Stimulated activated CD4-positive, alpha-beta T cell treated with anti-CD3 and anti-CD28 coated beads, Interleukin-1b, Interleukin-23, amount 100 ng/mL, for 48 hours (primary cell): ENCODE measurements around the gene APOBEC3C.
"Not testable (repeated sequence)": the region's sequence is repeated elsewhere in the genome, so short reads cannot be mapped to it uniquely, and the experiment has no call there.

Experiments used
- DNase-seq: peaks from one replicate; pipeline ENCODE4 v3.0.0-alpha.2; 2020

Gene APOBEC3C

GRCh38 chr22:39013942-39014722 is at the start of gene APOBEC3C:
Gene APOBEC3C, plus strand, starts transcription at chr22:39014257. Its CDS starts 106 bp downstream, at chr22:39014363.
- peak; percentile 85 for DNase-seq

- no peak for DNase-seq
Observed at GRCh38 chr22:38964306-38964705, 49.8 kb upstream of the APOBEC3C start.

- no peak for DNase-seq
Observed at GRCh38 chr22:38964989-38965388, 49.1 kb upstream of the APOBEC3C start.

- DNase-seq: no peak
Observed at GRCh38 chr22:38965614-38966379, 48.3 kb upstream of the APOBEC3C start.

GRCh38 chr22:38966380-38966702 is 47.7 kb upstream of the APOBEC3C start:
- DNase-seq: no peak

- no peak for DNase-seq
Observed at GRCh38 chr22:38966942-38967341, 47.1 kb upstream of the APOBEC3C start.

GRCh38 chr22:38967451-38968450 is 46.3 kb upstream of the APOBEC3C start:
- no peak for DNase-seq

- no peak for DNase-seq
Observed at GRCh38 chr22:38968801-38969200, 45.3 kb upstream of the APOBEC3C start.

GRCh38 chr22:38970551-38970950 is 43.5 kb upstream of the APOBEC3C start:
- DNase-seq: no peak

GRCh38 chr22:38971202-38971601 is 42.9 kb upstream of the APOBEC3C start:
- no peak for DNase-seq

- DNase-seq: no peak
Observed at GRCh38 chr22:38971791-38972190, 42.3 kb upstream of the APOBEC3C start.

- no peak for DNase-seq
Observed at GRCh38 chr22:38972558-38972957, 41.5 kb upstream of the APOBEC3C start.

GRCh38 chr22:38973289-38974169 is 40.5 kb upstream of the APOBEC3C start:
- DNase-seq: peak; percentile 41

- no peak for DNase-seq
Observed at GRCh38 chr22:38974170-38974825, 39.8 kb upstream of the APOBEC3C start.

- DNase-seq: no peak
Observed at GRCh38 chr22:38974826-38975175, 39.3 kb upstream of the APOBEC3C start.

GRCh38 chr22:38977289-38977688 is 36.8 kb upstream of the APOBEC3C start:
- not testable (repeated sequence) for DNase-seq

GRCh38 chr22:38980587-38980986 is 33.5 kb upstream of the APOBEC3C start:
- not testable (repeated sequence) for DNase-seq

GRCh38 chr22:38981005-38981991 is 32.8 kb upstream of the APOBEC3C start:
- no peak for DNase-seq

GRCh38 chr22:38981992-38982927 is 31.8 kb upstream of the APOBEC3C start, which contains the start of gene APOBEC3B:
Gene APOBEC3B, plus strand, starts transcription at chr22:38982347. Its CDS starts 107 bp downstream, at chr22:38982454.
- DNase-seq: peak; percentile 70
